HepG2 (cell line): Measurements from ENCODE around the gene KIF22. TPM values are rescaled to one million over a fixed set of nuclear protein-coding genes. Genes with fewer than 3 reads are reported as not detected.

ENCODE experiments used
- DBP ChIP-seq: sonication (generic); formaldehyde crosslinking; IDR thresholded peaks from 2 replicates; pipeline ENCODE4 v1.4.0; 2020; ENCODE audit warnings: missing genetic modification reagents; ENCODE audit errors: not compliant biosample characterization
- IKZF4 ChIP-seq: sonication (generic); formaldehyde crosslinking; IDR thresholded peaks from 2 replicates; pipeline ENCODE4 v1.5.1; 2020; ENCODE audit warnings: borderline replicate concordance, mild to moderate bottlenecking, low read depth, missing genetic modification reagents; ENCODE audit errors: not compliant biosample characterization
- MEIS1 ChIP-seq: sonication (generic); formaldehyde crosslinking; IDR thresholded peaks from 2 replicates; pipeline ENCODE4 v1.9.0; 2021; ENCODE audit warnings: mild to moderate bottlenecking, missing genetic modification reagents, moderate library complexity, borderline replicate concordance
- NCOA2 ChIP-seq: sonication (generic); formaldehyde crosslinking; IDR thresholded peaks from 2 replicates; pipeline ENCODE4 v1.8.0; 2022; ENCODE audit warnings: inconsistent platforms
- NFYB ChIP-seq: sonication (generic); formaldehyde crosslinking; IDR thresholded peaks from 2 replicates; pipeline ENCODE4 v1.4.0; 2020; ENCODE audit warnings: missing genetic modification reagents
- NONO ChIP-seq, 2 experiments: fragments of 450-650 bp in 1 of 2; sonication (generic) in 1 of 2; formaldehyde crosslinking in 1 of 2; IDR thresholded peaks in 1 of 2; conservative IDR thresholded peaks in 1 of 2; 2 replicates each; pipeline versions ENCODE4 v1.6.1 to v1.8.0; 2017 to 2022; ENCODE audit warnings: mild to moderate bottlenecking in 1 of 2, missing genetic modification reagents in 1 of 2, moderate library complexity in 1 of 2
- PRDM4 ChIP-seq: sonication (generic); formaldehyde crosslinking; IDR thresholded peaks from 2 replicates; pipeline ENCODE4 v1.9.0; 2021; ENCODE audit warnings: missing genetic modification reagents, borderline replicate concordance
- SIN3B ChIP-seq: fragments of 150-350 bp; IDR thresholded peaks from 2 replicates; pipeline ENCODE4 v1.6.1; 2014; ENCODE audit warnings: low read length
- SMAD1 ChIP-seq: sonication (generic); formaldehyde crosslinking; IDR thresholded peaks from 2 replicates; pipeline ENCODE4 v1.4.0; 2020; ENCODE audit warnings: missing genetic modification reagents, low read depth, mild to moderate bottlenecking, borderline replicate concordance
- SNAPC4 ChIP-seq: sonication (generic); formaldehyde crosslinking; IDR thresholded peaks from 2 replicates; pipeline ENCODE4 v1.4.0; 2020; ENCODE audit warnings: mild to moderate bottlenecking, missing genetic modification reagents
- THAP11 ChIP-seq: IDR thresholded peaks from 2 replicates; pipeline ENCODE4 v1.6.1; 2016; ENCODE audit warnings: missing biosample characterization, missing genetic modification reagents
- ZNF232 ChIP-seq: sonication (generic); formaldehyde crosslinking; IDR thresholded peaks from 2 replicates; pipeline ENCODE4 v1.4.0; 2020; ENCODE audit warnings: missing genetic modification reagents, borderline replicate concordance
- ZNF432 ChIP-seq: sonication (generic); formaldehyde crosslinking; IDR thresholded peaks from 2 replicates; pipeline ENCODE4 v1.5.0; 2020; ENCODE audit warnings: missing genetic modification reagents, mild to moderate bottlenecking, borderline replicate concordance
- ZNF597 ChIP-seq: sonication (generic); formaldehyde crosslinking; IDR thresholded peaks from 2 replicates; pipeline ENCODE4 v1.5.0; 2020; ENCODE audit warnings: missing genetic modification reagents
- ZNF704 ChIP-seq: sonication (generic); formaldehyde crosslinking; IDR thresholded peaks from 2 replicates; pipeline ENCODE4 v1.8.1; 2023; ENCODE audit warnings: mild to moderate bottlenecking, inconsistent platforms, moderate library complexity, missing genetic modification reagents, borderline replicate concordance
- ZNF740 ChIP-seq: sonication (generic); formaldehyde crosslinking; IDR thresholded peaks from 2 replicates; pipeline ENCODE4 v1.4.0; 2020; ENCODE audit warnings: missing genetic modification reagents
- polyA plus RNA-seq, 8 experiments: library from polyadenylated mRNA; depleted of rRNA in 3 of 8; stranded (reverse) in 7 of 8; unstranded in 1 of 8; fragments of >200 nt; fragmentation: Illumina TruSeq in 4 of 8; extraction: Trizol in 4 of 8; gene quantifications; 2 replicates each; pipeline versions ENCODE4 v1.2.1 to v1.2.3, GENCODE V29; 2011 to 2016; ENCODE audit warnings: low read depth in 4 of 8, missing spikeins in 1 of 8, mixed read lengths in 1 of 8; ENCODE audit not compliant: insufficient read depth in 1 of 8
- total RNA-seq, 5 experiments: library from RNA; depleted of rRNA; stranded (reverse); fragments of >200 nt; fragmentation: Illumina TruSeq; extraction: Trizol; gene quantifications; 2 replicates each; pipeline ENCODE4 v1.2.3, GENCODE V29; 2016; ENCODE audit warnings: low read depth in 1 of 5

KIF22 gene
- total and polyA plus RNA-seq, 2 of the 13 experiments (the other 11 are each of a cell fraction or from before 2014, with no cell fraction given): 95.8 to 118 TPM

GRCh38 chr16:29826342-29826695 is 35.8 kb downstream of the KIF22 start (continued):
- TF ChIP-seq ZNF740 (CRISPR knock-in tag): no peak
- no peak for TF ChIP-seq THAP11 (CRISPR knock-in tag)
- TF ChIP-seq ZNF232 (CRISPR knock-in tag): no peak
- no peak for TF ChIP-seq DBP (CRISPR knock-in tag)
- TF ChIP-seq SMAD1 (CRISPR knock-in tag): no peak
- no peak for TF ChIP-seq NFYB (CRISPR knock-in tag)
- no peak for TF ChIP-seq SIN3B
- TF ChIP-seq ZNF704 (CRISPR knock-in tag): no peak
- no peak for TF ChIP-seq ZNF597
- no peak for TF ChIP-seq PRDM4
- TF ChIP-seq ZNF432: no peak
- no peak for TF ChIP-seq NCOA2 (CRISPR knock-in tag)
- TF ChIP-seq MEIS1 (CRISPR knock-in tag): no peak
- no peak for TF ChIP-seq SNAPC4
- TF ChIP-seq NONO (IDR thresholded peaks at IDR 0.05): no peak
- TF ChIP-seq NONO (CRISPR knock-in tag; conservative IDR thresholded peaks at IDR 0.05): no peak
- no peak for TF ChIP-seq IKZF4
